Kidney (tissue), 14 donors: ENCODE results near the gene NR6A1. TPM values are rescaled to one million over a fixed set of nuclear protein-coding genes. Genes with fewer than 3 reads are reported as not detected.

Source experiments
- DNase-seq, 5 donors: peaks; one replicate each; pipeline ENCODE4 v3.0.0-alpha.2; 2013 to 2020
- FAIRE-seq: peaks from 2 replicates; lab custom pipeline; 2012; peaks lifted over from hg19 to GRCh38; lab: Jason Lieb, UNC
- H3K27ac ChIP-seq, 2 donors: one replicate each; pipeline ENCODE4 v1.7.0; 2013; ENCODE audit warnings: low read depth in 2 of 2, low read length in 2 of 2, inconsistent platforms in 1 of 2
- H3K27me3 ChIP-seq: one replicate; pipeline ENCODE4 v1.7.1; 2013; ENCODE audit warnings: low read length, inconsistent platforms; ENCODE audit not compliant: control insufficient read depth, insufficient read depth
- H3K36me3 ChIP-seq, 3 donors: one replicate each; pipeline versions ENCODE4 v1.7.0 to v1.7.1; 2013; ENCODE audit warnings: low read length in 3 of 3, control low read depth in 1 of 3, inconsistent platforms in 1 of 3; ENCODE audit not compliant: insufficient read depth in 3 of 3, control insufficient read depth in 2 of 3
- H3K4me1 ChIP-seq, 3 donors: one replicate each; pipeline versions ENCODE4 v1.7.0 to v1.7.1; 2013; ENCODE audit warnings: low read length in 3 of 3, inconsistent platforms in 1 of 3, low read depth in 1 of 3; ENCODE audit not compliant: control insufficient read depth in 2 of 3, insufficient read depth in 2 of 3
- H3K4me3 ChIP-seq, 3 donors: one replicate each; pipeline versions ENCODE4 v1.7.0 to v1.8.1; 2013; ENCODE audit warnings: low read length in 3 of 3, control low read depth in 1 of 3, inconsistent platforms in 1 of 3
- H3K9ac ChIP-seq, 3 donors: one replicate each; pipeline versions ENCODE4 v1.7.0 to v1.7.1; 2013; ENCODE audit warnings: low read length in 3 of 3, control low read depth in 1 of 3, inconsistent platforms in 1 of 3
- H3K9me3 ChIP-seq, 3 donors: one replicate each; pipeline versions ENCODE4 v1.7.0 to v1.7.1; 2013; ENCODE audit warnings: low read length in 3 of 3, control low read depth in 1 of 3, inconsistent platforms in 1 of 3; ENCODE audit not compliant: control insufficient read depth in 2 of 3, insufficient read depth in 1 of 3
- CTCF ChIP-seq: IDR thresholded peaks from 3 replicates; pipeline ENCODE4 v1.5.1; 2012; ENCODE audit warnings: mild to moderate bottlenecking, moderate library complexity, borderline replicate concordance; ENCODE audit not compliant: insufficient read depth; ENCODE audit errors: extremely low read depth
- intact Hi-C: fragments of 100-400 bp; cut with DNase I; formaldehyde crosslinking; loops from one replicate; pipeline ENCODE4 v1.11.1; 2022
- polyA plus RNA-seq: library from polyadenylated mRNA; stranded (reverse); fragments of 350-450 nt; fragmentation: Illumina TruSeq; extraction: RNeasy Lipid Tissue Mini Kit (QIAGEN cat#74804); gene quantifications from one replicate; pipeline ENCODE4 v1.2.3, GENCODE V29; 2014; ENCODE audit warnings: low read depth, low replicate concordance; ENCODE audit not compliant: insufficient read depth
- total RNA-seq: library from RNA; stranded (reverse); fragmentation: NEBNext Ultra II Directional; extraction: Animal tissue kit (Norgen Biotek cat#: 25700); gene quantifications from one replicate; pipeline ENCODE4 v1.2.1, GENCODE V29; 2021
- donor health status: control.
- donor health status: control.
- donor health status: control.
- donor health status: control.
- donor health status: control.
- donor health status: DM: yes; HTN: yes; CAD: no.
- donor health status: Normal renal cell carcinoma (clear cell type).

The NR6A1 gene
- total and polyA plus RNA-seq, 2 donors from 2014 or later: 1.2 to 3.5 TPM

DNA sequence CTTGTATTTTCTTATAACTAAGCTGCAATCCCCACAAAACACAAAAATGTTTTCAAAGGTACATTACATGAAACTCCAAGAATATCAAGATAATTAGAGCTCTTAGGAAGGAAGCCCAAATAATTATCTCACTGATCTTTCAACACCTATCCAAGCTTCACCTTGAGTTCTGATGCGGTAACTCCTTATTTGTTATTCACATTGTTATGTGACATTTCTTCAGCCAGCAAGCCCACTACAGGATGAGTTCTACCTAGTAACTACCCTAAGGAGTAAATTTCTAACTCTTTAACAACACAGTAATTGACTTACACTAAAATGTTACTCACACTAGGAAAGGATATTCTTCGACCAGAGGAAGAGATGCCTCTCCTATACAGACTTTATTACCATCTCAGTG lies 9.9 kb downstream of the NR6A1 start:
- peaks cover 0 to 11% (median 0%) of the 10 kb centered on the region in 3 donors for H3K4me1 ChIP-seq
- H3K9ac ChIP-seq: no peak overlapping the region
- peaks cover 28% of the 10 kb centered on the region for H3K27me3 ChIP-seq
- no peaks in the 10 kb centered on the region for H3K36me3 ChIP-seq
- no peaks in the 10 kb centered on the region for H3K9me3 ChIP-seq
- FAIRE-seq: no peak
- H3K4me3 ChIP-seq: no peak overlapping the region
- intact Hi-C loops: no loop called here
- H3K27ac ChIP-seq: no peak overlapping the region
- TF ChIP-seq CTCF: no peak
- DNase-seq: no peak

- Histone ChIP-seq H3K27me3 (peaks cover 23% of the 10 kb centered on the region), H3K9me3 (no peaks in the 10 kb centered on the region), H3K27ac (no peak overlapping the region), H3K9ac (no peak overlapping the region), H3K36me3 (no peaks in the 10 kb centered on the region), H3K4me3 (no peak overlapping the region), H3K4me1 (peaks cover 0 to 11% (median 0%) of the 10 kb centered on the region in 3 donors)
- FAIRE-seq (no peak), DNase-seq (no peak)
- intact Hi-C loops: no loop called here
- TF ChIP-seq CTCF: no peak
Observed at GRCh38 chr9:124760719-124761118, 10.4 kb downstream of the NR6A1 start.

GRCh38 chr9:124759327-124759726 lies 11.8 kb downstream of the NR6A1 start:
- H3K4me1 ChIP-seq: peaks cover 0 to 11% (median 0%) of the 10 kb centered on the region in 3 donors
- H3K36me3 ChIP-seq: no peaks in the 10 kb centered on the region
- FAIRE-seq (no peak), DNase-seq (no peak)
- H3K9ac ChIP-seq: no peak overlapping the region
- no peak overlapping the region for H3K27ac ChIP-seq
- no peaks in the 10 kb centered on the region for H3K9me3 ChIP-seq
- TF ChIP-seq CTCF: no peak
- intact Hi-C loops: no loop called here
- no peak overlapping the region for H3K4me3 ChIP-seq
- H3K27me3 ChIP-seq: peaks cover 20% of the 10 kb centered on the region

DNA sequence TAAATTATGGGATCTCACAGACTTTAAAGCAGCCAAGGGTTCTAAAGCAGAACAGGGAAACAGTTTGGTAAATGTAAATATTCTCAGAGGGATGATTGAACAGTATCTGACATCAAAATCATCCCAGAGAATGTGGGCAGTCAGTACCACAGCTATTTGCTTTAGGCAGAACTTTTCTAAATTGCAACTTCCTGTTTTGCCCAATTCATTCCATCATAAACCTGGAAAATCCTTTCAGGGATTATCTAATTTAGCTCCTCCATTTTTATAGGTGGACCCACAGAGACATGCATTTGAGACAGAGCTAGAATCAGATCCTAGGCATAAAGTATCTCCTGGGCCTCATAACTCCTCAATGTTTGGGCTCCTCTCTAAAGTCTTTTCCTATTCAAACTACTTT lies 12.4 kb downstream of the NR6A1 start:
- Histone ChIP-seq H3K36me3 (no peaks in the 10 kb centered on the region), H3K9me3 (no peaks in the 10 kb centered on the region), H3K4me1 (peaks cover 0 to 11% (median 0%) of the 10 kb centered on the region in 3 donors), H3K27me3 (peaks cover 20% of the 10 kb centered on the region), H3K4me3 (no peak overlapping the region), H3K27ac (no peak overlapping the region), H3K9ac (no peak overlapping the region)
- intact Hi-C loops: no loop called here
- FAIRE-seq (no peak), DNase-seq (no peak)
- no peak for TF ChIP-seq CTCF
